HG03095 (cell line): ENCODE results near the gene HIF3A.

ENCODE experiments used
- ATAC-seq: cut with Tn5 transposase; IDR thresholded peaks from one replicate; pipeline ENCODE4 v1.9.1; 2021; ENCODE audit warnings: moderate library complexity; ENCODE audit not compliant: unreplicated experiment

HIF3A gene

DNA sequence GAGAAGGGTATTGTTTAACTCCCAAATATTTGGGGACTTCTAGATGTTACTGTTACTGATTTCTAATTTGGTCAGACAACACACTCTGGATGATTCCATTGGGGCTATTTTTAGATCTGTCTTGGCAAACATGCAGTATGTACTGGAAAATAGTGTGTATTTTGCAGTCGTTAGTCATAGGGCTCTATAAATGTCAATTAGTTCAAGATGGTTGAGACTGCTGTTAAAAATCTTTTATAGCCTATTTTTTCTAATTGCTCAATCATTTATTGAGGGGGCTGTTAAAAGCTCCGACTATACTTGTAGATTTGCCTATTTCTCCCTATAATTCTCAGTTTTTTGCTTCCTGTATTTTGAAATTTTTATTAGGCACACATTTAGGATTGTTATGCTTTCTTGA, 81.4 kb downstream of the HIF3A start:
- no peak for ATAC-seq

DNA sequence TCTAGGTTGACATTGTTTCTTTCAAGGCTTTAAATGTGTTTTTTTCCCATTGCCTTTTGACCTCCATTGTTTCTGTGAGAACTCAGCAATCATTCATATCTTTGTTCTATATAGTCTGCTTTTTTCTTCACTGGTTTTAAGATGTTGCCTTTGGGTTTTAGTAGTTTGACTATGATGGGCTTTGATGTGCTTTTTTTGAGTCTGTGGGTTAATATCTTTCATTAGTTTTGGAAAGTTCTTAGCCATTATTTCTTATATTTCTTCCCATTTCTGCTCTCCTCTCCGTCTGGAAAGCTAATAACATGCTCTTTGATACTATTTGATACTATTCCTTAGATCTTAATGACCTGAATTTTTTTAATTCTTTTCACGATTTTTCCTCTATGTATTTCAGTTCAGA, 83.8 kb downstream of the HIF3A start:
- ATAC-seq, result no peak

DNA sequence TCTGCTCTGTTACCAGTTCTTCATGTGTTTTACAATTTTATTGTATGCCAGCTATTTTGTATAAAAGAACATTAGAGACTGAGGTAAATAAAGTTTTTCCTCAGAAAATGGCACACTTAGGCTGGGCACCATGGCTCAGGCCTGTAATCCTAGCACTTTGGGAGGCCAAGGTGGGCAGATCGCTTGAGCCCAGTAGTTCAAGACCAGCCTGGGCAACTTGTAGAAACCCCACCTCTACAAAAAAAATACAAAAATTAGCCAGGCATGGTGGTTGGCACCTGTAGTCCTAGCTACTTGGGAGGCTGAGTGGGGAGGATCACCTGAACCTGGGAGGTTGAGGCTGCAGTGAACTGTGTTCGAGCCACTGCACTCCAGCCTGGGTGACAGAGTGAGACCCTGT, 84.5 kb downstream of the HIF3A start:
- no peak for ATAC-seq

DNA sequence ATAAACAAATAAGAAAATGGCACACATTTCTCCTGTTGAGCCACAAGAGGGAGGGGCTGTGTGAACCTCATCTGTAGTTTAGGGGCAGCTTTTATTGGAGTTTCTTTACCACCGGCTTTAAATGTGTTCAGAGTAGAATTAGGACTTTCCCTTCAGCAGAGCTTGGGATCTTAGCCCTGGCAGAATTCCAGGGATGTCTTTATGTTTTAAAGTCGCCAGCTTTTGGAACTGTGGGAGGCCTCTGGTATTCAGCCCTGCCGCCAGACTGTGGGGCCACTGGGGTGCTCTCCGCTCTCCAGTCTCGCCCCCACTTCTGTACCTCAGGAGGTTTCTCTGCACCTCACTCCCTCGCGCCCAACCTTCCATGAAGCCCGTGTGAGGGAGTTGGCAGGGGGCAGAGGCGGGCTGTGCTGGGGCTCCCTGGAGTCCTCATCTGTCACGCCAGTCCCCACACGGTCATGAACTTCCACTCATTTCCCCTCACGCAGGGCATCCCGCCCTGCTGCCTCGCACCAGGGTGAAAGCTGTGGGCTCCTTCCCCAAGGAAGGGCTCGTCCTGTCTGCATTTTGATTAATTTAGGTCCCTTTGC, 85.0 kb downstream of the HIF3A start:
- ATAC-seq, result no peak

DNA sequence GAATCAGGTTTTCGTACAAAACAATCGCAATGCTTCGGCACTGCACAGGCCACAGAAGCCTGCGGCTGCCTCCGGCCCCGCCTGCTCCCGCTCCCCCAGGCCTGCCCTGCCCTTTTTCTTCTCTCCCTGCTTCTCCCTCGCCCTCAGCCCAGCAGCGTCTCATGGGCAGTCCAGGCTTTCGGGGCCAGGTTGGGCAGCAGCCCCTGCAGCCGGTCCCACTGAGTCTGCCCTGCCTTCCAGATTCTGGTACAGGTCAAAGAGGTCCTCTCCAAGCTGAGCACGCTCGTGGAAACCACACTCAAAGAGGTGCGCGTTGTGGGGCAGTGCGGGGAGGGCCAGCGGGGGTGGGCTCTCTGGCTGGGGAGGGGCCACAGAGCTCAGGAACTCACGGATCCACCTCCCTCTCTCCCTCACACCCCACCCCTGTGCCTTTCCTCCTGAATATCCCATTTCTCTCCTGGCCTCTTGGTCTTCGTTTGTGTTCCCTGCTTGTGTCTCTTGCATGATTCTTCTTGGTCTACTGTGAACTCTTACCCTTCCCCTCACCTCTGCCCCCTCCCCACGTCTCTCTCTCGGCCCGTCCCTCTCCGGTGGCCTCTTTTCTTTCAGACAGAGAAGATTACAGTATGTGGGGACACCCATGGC, 86.5 kb downstream of the HIF3A start:
- no peak for ATAC-seq

DNA sequence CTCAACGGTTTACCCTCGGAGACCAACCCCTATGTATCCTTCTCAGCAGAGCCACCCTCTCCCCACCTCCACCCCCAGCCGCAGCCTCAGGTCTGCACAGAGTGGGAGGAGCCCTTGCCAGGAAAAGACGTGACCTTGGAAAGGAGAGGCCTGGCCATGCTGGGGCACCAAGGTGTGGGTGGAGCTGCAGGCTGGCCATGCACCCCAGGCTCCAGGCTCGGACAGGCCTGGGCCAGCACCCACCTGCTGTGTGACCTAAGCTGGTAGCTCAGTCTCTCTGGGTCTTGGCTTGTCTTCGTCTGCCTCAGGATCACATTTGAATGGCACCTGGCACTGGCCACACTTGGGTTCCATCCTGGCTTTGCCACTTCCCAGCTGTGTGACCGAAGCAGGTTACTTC, 87.0 kb downstream of the HIF3A start:
- no peak for ATAC-seq

DNA sequence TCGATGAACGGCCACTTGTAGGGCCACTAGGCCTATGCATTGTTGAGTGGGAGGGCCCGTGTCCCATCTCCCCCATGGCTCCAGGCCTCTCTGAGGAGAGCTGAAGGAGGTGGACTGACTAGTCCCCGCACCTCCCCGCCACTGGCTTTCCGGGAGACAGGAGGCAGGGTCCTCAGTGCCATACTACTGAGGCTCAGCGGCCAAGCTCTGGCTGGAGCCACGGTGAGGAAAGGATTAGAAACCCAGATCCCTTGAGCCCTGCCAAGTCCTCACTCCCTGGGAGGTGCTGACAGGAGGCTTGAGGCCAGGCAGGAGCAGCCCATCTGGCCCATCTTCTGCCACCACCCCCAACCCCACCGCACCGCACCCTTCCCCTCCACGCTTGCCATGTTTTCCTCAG, 87.6 kb downstream of the HIF3A start:
- no peak for ATAC-seq

DNA sequence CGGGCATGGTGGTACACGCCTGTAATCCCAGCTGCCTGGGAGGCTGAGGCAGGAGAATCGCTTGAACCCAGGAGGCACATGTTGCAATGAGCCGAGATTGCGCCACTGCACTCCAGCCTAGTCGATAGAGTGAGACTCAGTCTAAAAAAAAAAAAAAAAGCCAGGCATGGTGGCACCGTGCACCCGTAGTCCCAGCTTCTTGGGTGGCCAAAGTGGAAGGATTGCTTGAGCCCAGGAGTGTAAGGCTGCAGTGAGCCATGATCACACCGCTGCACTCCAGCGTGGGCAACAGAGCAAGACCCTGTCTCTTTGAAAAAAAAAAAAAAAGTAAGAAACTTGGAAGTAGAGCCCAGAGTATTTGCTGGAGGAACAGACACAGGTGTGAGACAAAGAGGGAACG, 88.8 kb downstream of the HIF3A start:
- ATAC-seq, result no peak

DNA sequence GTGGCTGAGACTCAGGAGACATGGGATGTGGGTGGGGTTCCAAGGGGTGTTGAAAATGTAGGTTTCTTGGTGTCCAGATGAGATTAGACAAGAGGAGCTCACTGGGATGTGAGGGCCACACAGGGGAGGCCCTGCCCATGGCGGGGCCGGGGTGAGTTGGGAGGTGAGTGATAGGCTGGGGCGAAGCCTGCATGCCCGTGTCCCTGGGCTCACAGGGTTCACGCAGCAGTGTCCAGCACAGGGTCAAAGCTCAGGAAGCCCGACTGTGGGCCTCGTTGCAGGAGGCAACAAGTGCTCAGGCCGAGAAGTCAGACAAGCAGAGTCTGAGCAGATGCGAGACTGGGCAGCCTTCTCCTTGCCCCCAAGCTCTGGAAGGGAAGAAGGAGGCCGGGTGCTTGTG, 89.3 kb downstream of the HIF3A start:
- no peak for ATAC-seq

DNA sequence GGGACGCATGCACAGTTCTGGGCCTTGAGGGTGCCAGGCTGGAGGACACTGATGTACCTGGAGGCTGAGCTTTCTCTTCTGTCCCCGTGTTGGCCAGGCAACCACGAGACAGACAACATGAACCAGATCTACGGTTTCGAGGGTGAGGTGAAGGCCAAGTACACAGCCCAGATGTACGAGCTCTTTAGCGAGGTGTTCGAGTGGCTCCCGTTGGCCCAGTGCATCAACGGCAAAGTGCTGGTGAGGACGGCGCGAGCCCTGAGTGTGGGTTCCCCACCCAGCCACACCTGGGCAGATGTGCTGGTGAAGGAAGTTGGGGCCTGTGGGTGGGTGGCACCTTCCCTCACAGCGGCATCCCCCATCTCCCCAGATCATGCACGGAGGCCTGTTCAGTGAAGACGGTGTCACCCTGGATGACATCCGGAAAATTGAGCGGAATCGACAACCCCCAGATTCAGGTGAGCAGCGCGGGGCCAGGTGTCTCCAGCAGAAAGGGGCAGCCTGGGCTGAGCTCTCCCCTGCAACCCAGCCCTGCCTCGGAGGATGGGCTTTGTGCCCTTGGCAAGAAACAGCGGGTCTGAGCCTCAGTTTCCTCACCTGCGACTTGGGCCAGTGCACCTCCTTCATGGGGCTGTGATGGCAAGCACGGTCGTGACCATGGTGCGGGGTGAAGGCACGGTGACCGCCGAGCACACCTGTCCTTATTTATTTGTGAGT, 90.3 kb downstream of the HIF3A start:
- no peak for ATAC-seq

DNA sequence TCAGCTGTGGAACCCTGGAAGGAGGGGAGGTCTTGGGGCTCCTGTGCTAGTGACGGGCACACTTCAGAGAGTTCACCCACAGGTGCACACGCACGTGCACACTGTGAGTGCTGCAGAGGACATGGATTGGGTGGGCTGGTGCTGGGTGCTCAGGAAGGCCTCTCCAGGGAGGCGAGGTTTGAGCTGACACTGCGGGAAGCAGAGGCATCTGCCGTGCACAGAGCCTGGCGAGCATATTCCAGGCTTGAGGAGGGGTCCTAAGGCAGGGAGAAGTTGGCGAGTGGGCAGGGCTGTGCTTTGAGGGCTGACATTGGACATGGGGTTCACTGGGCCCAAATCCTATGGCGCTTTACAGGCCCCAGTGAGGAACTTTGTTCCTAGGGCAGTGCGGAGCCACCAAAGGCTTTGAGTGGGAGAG, 90.9 kb downstream of the HIF3A start:
- no peak for ATAC-seq

DNA sequence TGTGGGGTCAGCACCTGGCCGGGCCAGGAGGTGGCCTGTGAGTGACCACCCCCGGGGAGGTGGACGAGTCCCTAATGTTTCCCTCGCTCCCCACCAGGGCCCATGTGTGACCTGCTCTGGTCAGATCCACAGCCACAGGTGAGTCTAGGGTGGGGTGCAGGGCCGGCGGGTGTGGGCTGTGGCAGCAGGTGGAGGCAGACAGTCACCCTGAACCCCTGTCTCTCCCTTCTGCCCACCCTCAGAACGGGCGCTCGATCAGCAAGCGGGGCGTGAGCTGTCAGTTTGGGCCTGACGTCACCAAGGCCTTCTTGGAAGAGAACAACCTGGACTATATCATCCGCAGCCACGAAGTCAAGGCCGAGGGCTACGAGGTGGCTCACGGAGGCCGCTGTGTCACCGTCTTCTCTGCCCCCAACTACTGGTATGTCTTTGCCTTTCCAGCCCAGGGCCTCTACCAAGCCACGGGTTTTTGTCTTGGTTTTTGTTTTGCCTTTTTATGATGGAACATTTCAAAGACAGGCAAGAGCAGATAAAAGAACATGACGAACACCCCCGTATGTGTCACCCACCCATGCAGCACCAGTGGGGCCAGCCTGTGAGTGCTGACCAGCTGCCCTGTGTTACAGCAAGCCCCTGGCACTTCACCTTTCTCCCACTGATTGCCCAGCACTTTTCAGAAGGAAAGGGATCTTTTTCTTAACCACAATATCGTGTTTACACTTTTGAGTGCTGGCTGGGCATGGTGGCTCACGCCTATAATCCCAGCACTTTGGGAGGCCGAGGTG, 91.7 kb downstream of the HIF3A start:
- ATAC-seq, result no peak

DNA sequence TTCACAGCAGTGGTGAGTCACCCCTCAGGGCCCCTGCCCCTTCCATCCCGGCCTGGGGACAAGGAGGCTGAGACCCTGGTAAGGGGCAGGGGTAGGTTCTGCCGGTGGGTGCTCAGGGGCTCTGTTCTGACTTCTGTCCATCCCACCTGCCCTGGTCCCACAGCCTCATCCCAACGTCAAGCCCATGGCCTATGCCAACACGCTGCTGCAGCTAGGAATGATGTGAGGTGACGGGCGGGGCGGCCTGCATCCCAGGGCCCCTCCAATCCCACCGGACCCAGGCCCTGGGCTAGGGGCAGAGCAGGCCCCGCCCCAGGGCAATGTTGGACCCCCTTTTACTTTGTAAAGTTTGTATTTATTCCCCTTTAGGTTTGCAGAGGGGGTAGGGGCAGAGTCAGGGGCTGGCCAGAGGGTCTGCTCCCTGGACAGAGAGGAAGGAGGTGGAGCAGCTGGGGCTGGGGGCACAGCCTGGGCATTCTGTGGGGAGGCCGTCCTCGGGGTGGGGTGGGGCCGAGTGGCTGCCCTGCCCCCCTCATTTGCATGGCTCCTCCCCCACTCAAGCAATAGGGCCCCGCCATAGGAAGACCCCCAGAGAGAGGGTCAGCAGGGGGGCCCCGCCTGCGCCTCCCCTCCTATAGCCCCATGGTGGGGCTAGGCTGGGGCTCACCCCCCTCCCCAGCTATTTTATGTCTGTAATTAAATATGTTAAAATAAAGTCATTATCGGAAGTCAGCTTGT, 93.4 kb downstream of the HIF3A start:
- no peak for ATAC-seq

DNA sequence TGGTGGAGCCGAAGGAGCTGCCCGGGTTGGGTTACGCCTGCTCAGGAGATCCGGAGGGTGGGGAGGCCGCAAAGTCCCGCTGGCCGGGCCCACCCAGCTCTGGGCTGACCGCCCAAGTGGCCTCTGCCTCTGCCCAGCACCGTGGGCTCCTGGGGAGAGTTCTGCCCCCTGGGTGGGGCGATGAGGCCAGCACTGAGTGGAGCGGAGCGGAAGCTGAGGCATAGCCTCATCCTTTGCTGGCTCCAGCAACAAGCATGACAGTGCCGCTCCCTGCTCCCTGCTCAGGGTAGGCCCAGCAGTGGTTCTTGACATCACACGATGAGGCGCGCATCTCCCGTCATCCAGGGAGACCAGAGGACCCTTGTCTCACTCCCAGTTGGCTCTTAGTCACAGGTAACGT, 94.0 kb downstream of the HIF3A start:
- no peak for ATAC-seq

DNA sequence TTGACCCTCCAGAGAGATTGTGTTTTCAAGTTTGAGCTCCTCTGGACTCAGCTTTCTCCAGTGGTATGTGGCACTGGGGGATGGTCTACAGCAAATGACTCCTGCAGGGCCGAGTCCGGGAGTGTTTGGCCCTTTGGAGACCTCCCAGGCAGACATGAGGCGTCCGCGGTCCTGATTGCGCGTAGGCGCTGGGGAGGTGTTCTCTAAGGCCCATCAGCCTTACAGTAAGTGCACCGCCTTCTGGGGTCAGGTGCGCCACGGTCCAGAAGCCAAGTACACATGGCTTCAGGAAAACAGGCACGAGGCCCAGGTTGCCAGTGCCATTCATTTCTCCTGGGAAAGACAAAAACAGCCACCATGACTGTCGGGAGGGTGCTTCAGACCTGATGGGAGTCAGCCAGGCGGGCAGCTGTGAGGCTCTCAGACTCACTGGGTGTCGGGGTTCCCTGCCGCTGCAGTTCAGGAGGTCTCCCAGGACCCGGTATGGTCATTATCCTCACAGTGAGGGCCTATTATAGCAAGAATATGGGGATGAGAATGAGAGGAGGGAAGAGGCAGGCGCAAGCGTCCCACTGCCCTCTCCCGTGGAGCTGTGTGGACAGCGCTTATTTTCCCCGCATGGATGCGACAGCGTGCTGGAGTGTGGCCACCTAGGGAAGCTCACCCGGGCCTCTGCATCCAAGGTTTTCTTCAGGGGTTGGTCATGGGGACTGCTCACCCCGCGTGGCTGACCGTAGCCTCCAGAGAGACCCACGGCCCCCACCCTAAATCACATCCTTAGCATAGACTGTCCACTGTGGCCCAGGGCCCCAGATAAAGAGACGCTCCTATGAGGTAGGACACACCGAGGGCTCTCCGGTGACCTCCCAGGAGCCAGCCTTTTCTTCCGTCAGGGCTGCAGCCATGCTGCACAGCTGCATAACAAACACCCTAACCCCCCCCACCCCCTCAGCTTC, 94.7 kb downstream of the HIF3A start:
- ATAC-seq, result no peak

DNA sequence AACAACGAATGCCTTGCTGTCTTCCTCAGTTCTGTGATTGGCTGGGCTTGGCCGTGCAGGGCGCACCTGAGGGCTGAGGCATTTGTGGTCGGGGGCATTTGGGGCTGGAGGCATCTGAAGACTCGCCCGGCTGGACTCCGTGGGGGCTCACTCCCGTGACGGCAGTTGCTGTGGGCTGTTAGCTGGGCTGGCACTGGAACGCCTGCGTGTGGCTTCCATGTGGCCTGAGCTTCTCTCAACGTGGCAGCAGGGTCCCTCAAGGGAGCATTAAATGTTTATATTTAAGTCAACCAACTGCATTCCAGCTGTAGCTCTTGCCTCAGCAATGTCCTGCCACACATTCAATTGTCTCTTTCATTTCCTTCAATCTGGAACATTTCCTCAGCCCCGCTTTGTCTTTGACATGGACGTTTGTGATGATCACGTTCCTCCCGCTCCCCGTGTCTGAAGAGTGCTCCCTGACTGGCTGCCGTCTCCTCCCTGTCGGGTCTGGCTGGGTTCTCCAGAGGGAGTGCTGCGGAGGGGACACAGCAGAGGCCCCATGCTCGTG, 95.5 kb downstream of the HIF3A start:
- no peak for ATAC-seq

DNA sequence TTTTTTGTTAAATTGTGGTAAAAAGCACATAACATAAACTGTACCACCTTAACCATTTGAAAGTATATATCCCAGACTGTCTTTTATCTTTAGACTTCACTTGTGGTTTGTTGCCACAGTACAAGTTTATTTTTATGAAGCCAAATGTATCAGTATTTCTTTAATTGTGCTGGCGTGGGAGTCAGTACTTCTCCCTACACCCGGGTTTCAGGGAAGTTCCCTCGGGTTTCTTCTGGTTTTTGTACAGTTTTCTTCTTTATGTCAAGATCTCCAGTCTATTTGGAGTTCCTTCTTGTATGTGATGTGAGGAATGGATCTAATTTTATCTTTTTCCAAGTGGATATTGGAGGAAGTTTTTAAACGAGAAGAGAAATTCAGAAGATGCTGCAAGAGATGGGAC, 96.0 kb downstream of the HIF3A start:
- no peak for ATAC-seq
